Hepatocyte (in vitro differentiated cells): ENCODE data around the gene CCDC83.

Experiments
- EZH2 ChIP-seq: fragments of 200-600 bp; sonication (generic); IDR thresholded peaks from 2 replicates; pipeline ENCODE4 v1.6.1; 2016; ENCODE audit warnings: antibody characterized with exemption, mild to moderate bottlenecking, borderline replicate concordance
- TF ChIP-seq, protein P1 (sequence below): fragments of 200-600 bp; sonication (generic); IDR thresholded peaks from 2 replicates; pipeline ENCODE4 v1.5.1; 2016; ENCODE audit warnings: antibody characterized with exemption, mild to moderate bottlenecking; ENCODE audit not compliant: poor library complexity

- no peak for TF ChIP-seq EZH2
- TF ChIP-seq, protein P1, sequence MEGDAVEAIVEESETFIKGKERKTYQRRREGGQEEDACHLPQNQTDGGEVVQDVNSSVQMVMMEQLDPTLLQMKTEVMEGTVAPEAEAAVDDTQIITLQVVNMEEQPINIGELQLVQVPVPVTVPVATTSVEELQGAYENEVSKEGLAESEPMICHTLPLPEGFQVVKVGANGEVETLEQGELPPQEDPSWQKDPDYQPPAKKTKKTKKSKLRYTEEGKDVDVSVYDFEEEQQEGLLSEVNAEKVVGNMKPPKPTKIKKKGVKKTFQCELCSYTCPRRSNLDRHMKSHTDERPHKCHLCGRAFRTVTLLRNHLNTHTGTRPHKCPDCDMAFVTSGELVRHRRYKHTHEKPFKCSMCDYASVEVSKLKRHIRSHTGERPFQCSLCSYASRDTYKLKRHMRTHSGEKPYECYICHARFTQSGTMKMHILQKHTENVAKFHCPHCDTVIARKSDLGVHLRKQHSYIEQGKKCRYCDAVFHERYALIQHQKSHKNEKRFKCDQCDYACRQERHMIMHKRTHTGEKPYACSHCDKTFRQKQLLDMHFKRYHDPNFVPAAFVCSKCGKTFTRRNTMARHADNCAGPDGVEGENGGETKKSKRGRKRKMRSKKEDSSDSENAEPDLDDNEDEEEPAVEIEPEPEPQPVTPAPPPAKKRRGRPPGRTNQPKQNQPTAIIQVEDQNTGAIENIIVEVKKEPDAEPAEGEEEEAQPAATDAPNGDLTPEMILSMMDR: no peak
Observed at GRCh38 chr11:85845124-85845631, 10.0 kb upstream of the CCDC83 start.
